GM19438 (cell line): ENCODE results near the gene UGT2A3.

Source experiments
- ATAC-seq: cut with Tn5 transposase; IDR thresholded peaks from one replicate; pipeline ENCODE4 v1.9.1; 2021; ENCODE audit warnings: low read depth; ENCODE audit not compliant: unreplicated experiment

The UGT2A3 gene

DNA sequence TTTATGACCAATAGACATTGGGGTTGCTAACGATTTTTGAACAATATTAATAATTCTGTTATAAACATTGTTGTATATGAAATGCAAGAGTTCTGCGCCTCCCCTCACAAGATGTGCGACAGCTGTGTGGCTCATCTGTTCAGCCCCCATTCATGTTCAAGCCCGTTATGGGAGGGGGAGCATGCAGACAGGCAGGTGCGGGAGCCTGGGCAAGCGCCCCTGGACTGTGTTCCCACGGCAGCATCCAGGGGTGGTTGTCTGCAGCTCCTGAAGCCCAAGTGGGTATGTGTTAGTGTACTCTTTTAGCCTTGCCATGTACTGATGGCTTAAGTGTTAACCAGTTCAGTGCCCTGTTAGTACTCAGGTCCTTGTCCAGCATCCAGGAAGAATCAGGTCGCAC lies 34.6 kb downstream of the UGT2A3 start:
- ATAC-seq, result no peak

DNA sequence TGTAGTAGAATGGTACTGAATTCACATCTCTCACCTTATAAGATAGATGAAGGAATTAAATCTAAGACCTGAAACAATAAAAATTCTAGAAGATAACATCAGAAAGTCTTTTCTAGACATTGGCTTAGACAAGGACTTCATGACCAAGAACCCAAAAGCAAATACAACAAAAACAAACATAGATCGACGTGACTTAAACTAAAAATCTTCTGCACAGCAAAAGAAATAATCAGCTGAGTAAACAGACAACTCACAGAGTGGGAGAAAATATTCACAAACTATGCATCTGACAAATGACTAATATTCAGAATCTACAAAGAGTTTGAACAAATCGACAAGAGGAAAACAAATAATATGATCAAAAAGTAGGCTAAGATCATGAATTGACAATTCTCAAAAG lies 38.8 kb downstream of the UGT2A3 start:
- ATAC-seq, result no peak

DNA sequence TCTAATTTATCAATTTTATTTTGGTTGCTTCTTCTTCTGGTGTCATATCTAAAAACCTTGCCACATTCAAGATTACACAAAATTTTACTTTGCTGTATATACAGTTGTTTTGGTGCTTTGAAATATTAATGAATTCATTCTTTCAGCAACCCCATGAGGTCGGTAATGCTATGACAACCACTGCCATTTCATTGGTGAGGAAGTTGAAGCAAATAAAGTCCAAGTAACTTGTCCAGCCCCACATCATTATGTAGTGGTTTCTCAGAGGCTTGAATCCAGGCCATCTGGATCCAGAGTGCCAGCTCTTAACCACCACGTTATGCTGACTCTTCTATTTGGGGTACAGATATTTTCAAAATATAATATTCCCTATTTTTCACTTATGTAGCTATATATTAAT lies 42.2 kb downstream of the UGT2A3 start:
- ATAC-seq, result no peak

- ATAC-seq, result no peak
Observed at GRCh38 chr4:68907788-68908700, 43.6 kb downstream of the UGT2A3 start.

GRCh38 chr4:68907245-68907644 lies 44.4 kb downstream of the UGT2A3 start:
- no peak for ATAC-seq

DNA sequence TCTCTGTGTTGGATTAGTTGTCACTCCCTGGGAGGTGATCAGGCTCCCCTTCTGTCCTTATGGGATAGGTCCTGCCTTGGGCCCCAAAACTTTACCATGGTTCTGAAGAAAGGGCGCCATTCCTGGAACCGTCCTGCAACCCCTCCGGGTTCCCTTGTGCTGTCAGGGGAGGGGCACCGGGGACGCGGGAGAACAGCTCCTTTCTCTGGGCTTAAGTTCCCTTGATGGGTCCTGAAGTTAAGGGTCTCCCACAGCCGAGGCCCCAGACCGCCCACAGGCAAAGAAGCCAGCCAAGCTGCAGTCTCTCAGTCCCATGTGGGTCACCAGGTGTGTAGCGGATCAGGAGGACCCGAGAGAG lies 44.8 kb downstream of the UGT2A3 start:
- ATAC-seq, result no peak

GRCh38 chr4:68905939-68906779 lies 45.4 kb downstream of the UGT2A3 start:
- no peak for ATAC-seq

GRCh38 chr4:68905598-68905938 lies 46.0 kb downstream of the UGT2A3 start:
- ATAC-seq, result no peak

GRCh38 chr4:68904786-68905185 lies 46.8 kb downstream of the UGT2A3 start:
- peak; percentile 50 for ATAC-seq

- ATAC-seq, result no peak
Observed at GRCh38 chr4:68896749-68897148, 54.9 kb downstream of the UGT2A3 start.

DNA sequence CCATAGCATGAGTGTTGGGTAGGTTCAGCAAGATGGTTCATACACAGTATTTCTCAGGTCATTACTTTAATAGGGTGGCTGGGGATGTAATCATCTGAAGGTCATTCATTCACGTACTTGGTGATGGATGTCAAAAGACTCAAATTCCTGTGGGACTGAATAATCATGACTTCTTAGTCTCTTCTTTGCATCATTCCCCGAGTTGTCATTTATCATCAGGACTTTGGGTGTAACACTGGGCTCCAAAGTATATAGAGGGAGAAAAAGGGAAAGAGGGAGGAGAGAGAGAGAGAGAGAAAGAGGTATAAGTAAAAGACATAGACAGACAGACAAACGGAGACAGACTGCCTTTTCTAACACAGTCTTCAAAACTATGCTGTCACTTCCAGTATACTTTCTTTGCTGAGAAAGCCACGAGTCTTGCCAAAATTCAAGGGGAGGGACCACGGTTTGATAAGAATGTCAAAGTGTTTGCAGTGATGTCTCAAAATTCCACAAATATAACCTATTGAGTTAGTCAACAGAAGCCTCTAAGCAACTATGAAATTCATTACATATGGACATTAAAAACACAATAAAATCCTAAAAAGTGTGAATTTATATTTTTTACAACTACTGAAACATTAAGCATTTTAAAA lies 55.9 kb downstream of the UGT2A3 start:
- no peak for ATAC-seq

DNA sequence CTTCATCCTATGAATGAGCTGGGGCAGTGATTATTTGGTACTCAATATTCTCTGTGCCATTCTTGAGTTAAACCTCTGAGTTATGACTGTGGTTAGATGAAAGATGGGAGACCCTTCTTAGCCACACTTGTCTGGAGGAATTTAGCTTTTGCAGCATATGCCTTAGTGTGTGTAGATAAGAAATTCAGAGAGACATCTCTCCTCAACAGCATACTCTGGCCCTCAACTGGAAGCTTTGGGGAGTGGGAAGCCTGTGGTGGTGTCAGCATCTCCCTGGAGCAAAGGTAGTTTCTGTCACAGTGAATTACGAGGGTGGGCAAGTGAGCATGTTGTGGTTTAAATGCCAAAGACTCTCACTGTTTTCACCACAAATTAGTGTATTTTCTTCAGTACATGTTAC lies 58.7 kb downstream of the UGT2A3 start:
- no peak for ATAC-seq

DNA sequence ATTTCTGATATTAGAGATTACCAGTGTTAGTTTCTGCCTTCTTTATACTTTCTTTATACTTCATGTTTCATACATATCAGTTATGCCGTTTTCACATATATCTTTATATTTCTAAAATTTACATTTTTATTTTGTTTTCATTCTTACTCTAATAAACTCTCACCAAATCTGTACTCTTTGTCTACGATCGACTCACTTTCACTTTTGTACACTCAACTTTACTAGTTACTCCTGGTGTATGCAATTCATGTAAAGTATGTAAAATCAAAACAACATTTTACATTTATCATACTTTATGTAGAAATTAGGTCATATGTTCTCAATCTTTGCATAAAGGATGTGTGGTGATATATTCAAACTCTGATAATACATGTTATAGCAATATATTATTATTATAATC lies 59.9 kb downstream of the UGT2A3 start:
- no peak for ATAC-seq

GRCh38 chr4:68885545-68885944 lies 66.1 kb downstream of the UGT2A3 start:
- ATAC-seq, result no peak

- no peak for ATAC-seq
Observed at GRCh38 chr4:68883870-68884269, 67.7 kb downstream of the UGT2A3 start.
